ENCODE measurements around the gene LYPD1. TPM values are rescaled to one million over a fixed set of nuclear protein-coding genes. Genes with fewer than 3 reads are reported as not detected.

LYPD1 gene
- total RNA-seq, 1 experiment from 2014 or later = 13.8 TPM

DNA sequence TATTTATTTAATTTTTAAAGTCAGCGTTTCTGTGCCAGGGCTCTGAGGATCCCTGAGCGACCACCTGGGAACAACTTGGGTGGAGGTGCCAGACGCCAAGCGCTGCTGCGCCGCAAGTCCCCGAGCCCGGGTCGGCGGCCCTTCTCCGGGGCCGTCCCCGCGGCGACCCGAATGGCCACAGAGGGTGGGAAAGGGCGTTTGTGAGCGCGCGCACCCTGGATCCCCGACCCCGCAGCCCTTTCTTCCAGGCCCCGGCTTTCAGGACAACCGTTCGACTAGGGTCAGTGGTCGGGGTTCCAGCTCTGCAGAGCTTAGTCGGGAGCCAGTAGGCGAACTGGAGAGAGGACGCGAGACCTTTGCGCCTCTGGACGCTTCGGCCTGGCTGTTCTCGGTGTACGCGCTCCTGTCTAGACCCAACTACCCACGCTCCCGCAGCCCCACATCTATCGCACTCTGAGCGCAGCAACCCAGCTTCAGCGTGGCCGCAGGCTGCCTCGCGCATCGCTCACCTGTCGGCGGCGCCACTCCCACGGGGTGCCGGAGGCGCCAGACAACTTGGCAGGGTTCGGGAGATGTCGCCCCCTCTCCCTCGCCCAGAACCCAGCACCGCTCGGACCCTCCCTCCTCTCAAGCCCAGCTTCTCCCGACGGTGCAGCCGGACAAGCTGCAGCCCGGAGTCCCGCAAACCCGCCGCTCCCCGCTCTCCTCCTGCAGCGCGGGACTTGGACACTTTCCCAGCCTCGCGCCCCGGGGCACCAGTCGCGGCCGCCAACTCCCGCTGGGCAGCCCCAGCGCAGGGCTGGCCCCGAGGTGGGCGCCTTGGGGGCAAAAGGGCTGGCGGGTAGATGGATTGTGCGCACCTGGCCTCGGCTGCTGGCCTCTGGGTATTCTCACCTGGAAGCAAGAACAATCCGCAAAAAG is 758 bp downstream of the LYPD1 start:
- Histone ChIP-seq H3K4me1 (ENCODE audit: insufficient read depth, low read length, poor library complexity, severe bottlenecking) (peaks cover 38% of the 10 kb centered on the region), H3K27me3 (replicated peaks; ENCODE audit: insufficient read depth, low read depth, low read length, poor library complexity) (no peaks in the 10 kb centered on the region), H3K4me3 (ENCODE audit: low read depth, low read length, poor library complexity, severe bottlenecking) (peak overlapping the region; percentile 68), H3K27ac (ENCODE audit: low read depth, low read length, poor library complexity, severe bottlenecking) (no peak overlapping the region), H3K36me3 (ENCODE audit: insufficient read depth, low read length, poor library complexity, severe bottlenecking) (no peaks in the 10 kb centered on the region), H3K9me3 (ENCODE audit: low read depth, low read length, poor library complexity, severe bottlenecking) (no peaks in the 10 kb centered on the region)
- no TSS peak for BruUV-seq (replicated peaks)
- no peak for TF ChIP-seq EZH2 (IDR thresholded peaks at IDR 0.05; ENCODE audit: borderline replicate concordance, low read depth, low read length, poor library complexity, severe bottlenecking)
- TF ChIP-seq, protein P1, sequence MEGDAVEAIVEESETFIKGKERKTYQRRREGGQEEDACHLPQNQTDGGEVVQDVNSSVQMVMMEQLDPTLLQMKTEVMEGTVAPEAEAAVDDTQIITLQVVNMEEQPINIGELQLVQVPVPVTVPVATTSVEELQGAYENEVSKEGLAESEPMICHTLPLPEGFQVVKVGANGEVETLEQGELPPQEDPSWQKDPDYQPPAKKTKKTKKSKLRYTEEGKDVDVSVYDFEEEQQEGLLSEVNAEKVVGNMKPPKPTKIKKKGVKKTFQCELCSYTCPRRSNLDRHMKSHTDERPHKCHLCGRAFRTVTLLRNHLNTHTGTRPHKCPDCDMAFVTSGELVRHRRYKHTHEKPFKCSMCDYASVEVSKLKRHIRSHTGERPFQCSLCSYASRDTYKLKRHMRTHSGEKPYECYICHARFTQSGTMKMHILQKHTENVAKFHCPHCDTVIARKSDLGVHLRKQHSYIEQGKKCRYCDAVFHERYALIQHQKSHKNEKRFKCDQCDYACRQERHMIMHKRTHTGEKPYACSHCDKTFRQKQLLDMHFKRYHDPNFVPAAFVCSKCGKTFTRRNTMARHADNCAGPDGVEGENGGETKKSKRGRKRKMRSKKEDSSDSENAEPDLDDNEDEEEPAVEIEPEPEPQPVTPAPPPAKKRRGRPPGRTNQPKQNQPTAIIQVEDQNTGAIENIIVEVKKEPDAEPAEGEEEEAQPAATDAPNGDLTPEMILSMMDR (conservative IDR thresholded peaks at IDR 0.05; ENCODE audit: low read depth, low read length) = peak; percentile 37; the same call in 1 of the 2 replicates
- DNase-seq (ENCODE audit: low spot score) = peak; percentile 24
- POLR2A ChIA-PET (ENCODE audit: low non-redundant PET) = no interaction called here
- CTCF ChIA-PET = interaction anchor here (1.0 to 1.4 kb wide), 4 partner anchors 11 to 1175 kb away, joined by 3 to 4 read pairs (median 3); no protein-coding TSS in a partner anchor
- intact Hi-C loops (cut with micrococcal nuclease; ENCODE audit: unreplicated experiment) = loop anchor here (5.0 to 10.0 kb wide), 3 partner anchors 122 to 503 kb away; no protein-coding TSS in a partner anchor

DNA sequence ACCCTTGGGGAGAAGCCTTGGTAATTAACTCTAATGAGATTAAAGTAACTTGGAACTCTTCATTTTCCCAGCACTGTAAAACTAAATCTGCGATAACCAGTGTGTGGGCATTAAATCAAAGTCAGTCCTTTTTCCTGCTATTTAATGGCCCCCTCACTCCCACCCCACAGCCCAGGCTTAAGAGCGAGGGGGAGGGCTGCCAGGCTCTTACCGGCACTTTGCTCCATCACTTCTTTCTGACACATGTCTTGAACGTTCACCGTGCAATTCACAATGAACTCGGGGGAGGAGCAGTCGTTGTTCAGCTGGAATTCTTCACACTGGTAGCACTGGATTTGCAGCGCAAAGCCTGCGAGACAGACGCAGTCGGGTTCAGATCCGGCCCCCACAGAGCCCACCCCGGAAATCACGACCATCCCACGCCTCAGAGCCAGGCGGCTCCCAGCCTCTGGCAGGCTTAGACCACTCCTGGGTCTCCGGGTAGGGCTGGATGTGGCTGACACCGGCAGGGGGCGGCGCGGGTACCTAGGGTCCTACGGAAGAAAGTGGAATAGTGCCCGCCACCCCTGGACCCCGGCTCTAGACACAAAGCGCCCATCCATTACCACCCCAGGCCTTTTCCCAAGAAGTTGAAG is 1.7 kb downstream of the LYPD1 start:
- no peaks in the 10 kb centered on the region for H3K36me3 ChIP-seq (ENCODE audit: insufficient read depth, low read length, poor library complexity, severe bottlenecking)
- peaks cover 37% of the 10 kb centered on the region for H3K4me1 ChIP-seq (ENCODE audit: insufficient read depth, low read length, poor library complexity, severe bottlenecking)
- H3K27me3 ChIP-seq (replicated peaks; ENCODE audit: insufficient read depth, low read depth, low read length, poor library complexity) = no peaks in the 10 kb centered on the region
- ChIA-PET POLR2A (ENCODE audit: low non-redundant PET) (no interaction called here), CTCF (interaction anchor here (1.0 to 1.2 kb wide), 2 partner anchors 121 to 320 kb away, joined by 3 read pairs; no protein-coding TSS in a partner anchor)
- BruUV-seq (replicated peaks) = no TSS peak
- H3K9me3 ChIP-seq (ENCODE audit: low read depth, low read length, poor library complexity, severe bottlenecking) = no peaks in the 10 kb centered on the region
- no peak overlapping the region for H3K27ac ChIP-seq (ENCODE audit: low read depth, low read length, poor library complexity, severe bottlenecking)
- DNase-seq (ENCODE audit: low spot score) = peak; percentile 80
- peak overlapping the region; percentile 68 for H3K4me3 ChIP-seq (ENCODE audit: low read depth, low read length, poor library complexity, severe bottlenecking)
- intact Hi-C loops (cut with micrococcal nuclease; ENCODE audit: unreplicated experiment) = loop anchor here (5.0 to 10.0 kb wide), 3 partner anchors 121 to 504 kb away; no protein-coding TSS in a partner anchor
- TF ChIP-seq, protein P1 (conservative IDR thresholded peaks at IDR 0.05; ENCODE audit: low read depth, low read length) = peak; percentile 62
- no peak for TF ChIP-seq EZH2 (IDR thresholded peaks at IDR 0.05; ENCODE audit: borderline replicate concordance, low read depth, low read length, poor library complexity, severe bottlenecking)

DNA sequence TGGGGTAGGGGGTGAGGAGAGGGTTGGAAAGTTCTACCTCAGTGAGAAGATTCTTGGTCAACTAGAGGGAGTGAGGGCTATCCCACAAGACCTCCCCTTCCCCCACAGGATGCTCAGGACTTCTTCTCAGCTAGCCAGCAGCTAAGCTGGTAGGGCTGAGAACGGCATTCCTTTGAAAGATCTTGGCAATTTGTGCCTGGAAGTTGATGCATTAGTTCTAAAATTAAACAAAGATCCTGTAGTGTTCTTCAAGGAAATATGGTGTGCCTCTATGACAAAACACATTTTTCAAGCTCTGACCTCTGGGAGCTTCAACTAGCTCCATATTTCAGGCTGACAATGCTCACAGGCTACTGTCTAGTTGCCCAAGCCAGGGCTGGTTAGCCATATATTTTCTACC is 2.3 kb downstream of the LYPD1 start:
- DNase-seq (ENCODE audit: low spot score) = no peak
- Histone ChIP-seq H3K4me3 (ENCODE audit: low read depth, low read length, poor library complexity, severe bottlenecking) (peak overlapping the region; percentile 68), H3K27ac (ENCODE audit: low read depth, low read length, poor library complexity, severe bottlenecking) (no peak overlapping the region), H3K27me3 (replicated peaks; ENCODE audit: insufficient read depth, low read depth, low read length, poor library complexity) (no peaks in the 10 kb centered on the region), H3K36me3 (ENCODE audit: insufficient read depth, low read length, poor library complexity, severe bottlenecking) (no peaks in the 10 kb centered on the region), H3K4me1 (ENCODE audit: insufficient read depth, low read length, poor library complexity, severe bottlenecking) (peaks cover 31% of the 10 kb centered on the region), H3K9me3 (ENCODE audit: low read depth, low read length, poor library complexity, severe bottlenecking) (no peaks in the 10 kb centered on the region)
- POLR2A ChIA-PET (ENCODE audit: low non-redundant PET) = no interaction called here
- TF ChIP-seq EZH2 (IDR thresholded peaks at IDR 0.05; ENCODE audit: borderline replicate concordance, low read depth, low read length, poor library complexity, severe bottlenecking) = no peak
- TF ChIP-seq, protein P1 (conservative IDR thresholded peaks at IDR 0.05; ENCODE audit: low read depth, low read length) = no peak
- no TSS peak for BruUV-seq (replicated peaks)
- intact Hi-C loops (cut with micrococcal nuclease; ENCODE audit: unreplicated experiment) = loop anchor here (5.0 to 10.0 kb wide), 3 partner anchors 120 to 505 kb away; no protein-coding TSS in a partner anchor
- CTCF ChIA-PET = no interaction called here

All from A673 (cell line).